Activated T-cell treated with anti-CD3 and anti-CD28 coated beads for 1 hour (primary cell): Measurements from ENCODE around the gene MSANTD7.
"Not testable (repeated sequence)": the region's sequence is repeated elsewhere in the genome, so short reads cannot be mapped to it uniquely, and the experiment has no call there.

Experiments
- DNase-seq: peaks from one replicate; pipeline ENCODE4 v3.0.0-alpha.2; 2020; ENCODE audit warnings: low read depth

The MSANTD7 gene

GRCh38 chr10:14837757-14838581 lies at the start of gene MSANTD7, which contains the start of the genes CDNF and HSPA14:
Gene MSANTD7, plus strand, starts transcription at chr10:14838306. Its CDS starts 3,979 bp downstream, at chr10:14842285.
Gene CDNF, minus strand, starts transcription at chr10:14838037. Its CDS starts 91 bp downstream, at chr10:14837946.
Gene HSPA14, plus strand, starts transcription at chr10:14838306. Its CDS starts 97 bp downstream, at chr10:14838403.
- peak; percentile 99 for DNase-seq

GRCh38 chr10:14798636-14799035 lies 39.5 kb upstream of the MSANTD7 start:
- no peak for DNase-seq

GRCh38 chr10:14800397-14800796 lies 37.7 kb upstream of the MSANTD7 start:
- no peak for DNase-seq

GRCh38 chr10:14801723-14802122 lies 36.4 kb upstream of the MSANTD7 start:
- DNase-seq: no peak

- no peak for DNase-seq
These were observed 34.3 kb upstream of the MSANTD7 start for GRCh38 chr10:14803827-14804226.

GRCh38 chr10:14806318-14806717 lies 31.8 kb upstream of the MSANTD7 start:
- DNase-seq: no peak

- DNase-seq: no peak
These were observed 26.8 kb upstream of the MSANTD7 start for GRCh38 chr10:14810969-14811953.

- DNase-seq: no peak
These were observed 25.8 kb upstream of the MSANTD7 start for GRCh38 chr10:14812271-14812670.

- DNase-seq: no peak
These were observed 22.4 kb upstream of the MSANTD7 start for GRCh38 chr10:14815681-14816080.

- not testable (repeated sequence) for DNase-seq
These were observed 21.4 kb upstream of the MSANTD7 start for GRCh38 chr10:14816717-14817116.

GRCh38 chr10:14820010-14820774 lies 17.9 kb upstream of the MSANTD7 start:
- DNase-seq: no peak

GRCh38 chr10:14820775-14821154 lies 17.3 kb upstream of the MSANTD7 start:
- no peak for DNase-seq

- DNase-seq: no peak
These were observed 16.3 kb upstream of the MSANTD7 start for GRCh38 chr10:14821635-14822375.

- DNase-seq: peak; percentile 11
These were observed 15.0 kb upstream of the MSANTD7 start for GRCh38 chr10:14822879-14823755.

GRCh38 chr10:14823966-14824365 lies 14.1 kb upstream of the MSANTD7 start:
- no peak for DNase-seq

GRCh38 chr10:14826076-14826829 lies 11.9 kb upstream of the MSANTD7 start:
- DNase-seq: no peak

GRCh38 chr10:14833106-14833505 lies 5.0 kb upstream of the MSANTD7 start:
- no peak for DNase-seq

GRCh38 chr10:14836208-14836607 lies 1.9 kb upstream of the MSANTD7 start:
- no peak for DNase-seq
